ENCODE results near the gene SBK3. TPM values are rescaled to one million over a fixed set of nuclear protein-coding genes. Genes with fewer than 3 reads are reported as not detected.

The SBK3 gene
- 1.8 to 2.7 TPM (median 2.3 TPM) in 5 replicates for total RNA-seq (2022; extraction: Qiagen RNA extraction; ENCODE audit: low read depth)

GRCh38 chr19:55545443-55545842, at the start of gene SBK3:
Gene SBK3, minus strand, starts transcription at chr19:55545543. Its CDS starts 0 bp downstream, at chr19:55545543.

GRCh38 chr19:55580628-55581144, 35.3 kb upstream of the SBK3 start, which contains the start of gene ZNF579:
Gene ZNF579, minus strand, starts transcription at chr19:55580848. Its CDS starts 1,209 bp downstream, at chr19:55579639.

GRCh38 chr19:55536951-55537740, 8.2 kb downstream of the SBK3 start, which contains the start of gene SBK2:
Gene SBK2, minus strand, starts transcription at chr19:55537133. Its CDS starts 839 bp downstream, at chr19:55536294.

Other genes starting within 250 kb of the SBK3 start
- 0.06 to 0.27 TPM (median 0.19 TPM) in 3 of 5 replicates, not detected in the others for gene TMEM150B, start 220.2 kb downstream of the SBK3 start, total RNA-seq (2022; extraction: Qiagen RNA extraction; ENCODE audit: low read depth)
- 8.1 to 12.2 TPM (median 10.3 TPM) in 5 replicates for gene KMT5C, start 205.7 kb downstream of the SBK3 start, total RNA-seq (2022; extraction: Qiagen RNA extraction; ENCODE audit: low read depth)
- 0.83 to 1.5 TPM (median 1.1 TPM) in 5 replicates for gene COX6B2, start 190.8 kb downstream of the SBK3 start, total RNA-seq (2022; extraction: Qiagen RNA extraction; ENCODE audit: low read depth)
- gene GARIN5B, start 182.3 kb downstream of the SBK3 start, total RNA-seq (2022; extraction: Qiagen RNA extraction; ENCODE audit: low read depth): 0.10 to 0.25 TPM (median 0.17 TPM) in 4 of 5 replicates, not detected in the other
- 79.7 to 115 TPM (median 99.1 TPM) in 5 replicates for gene IL11, start 175.1 kb downstream of the SBK3 start, total RNA-seq (2022; extraction: Qiagen RNA extraction; ENCODE audit: low read depth)
- 1.6 to 2.7 TPM (median 1.8 TPM) in 5 replicates for gene TMEM190, start 168.7 kb downstream of the SBK3 start, total RNA-seq (2022; extraction: Qiagen RNA extraction; ENCODE audit: low read depth)
- 1.9 to 9.5 TPM (median 8.1 TPM) in 5 replicates for gene TMEM238, start 161.3 kb downstream of the SBK3 start, total RNA-seq (2022; extraction: Qiagen RNA extraction; ENCODE audit: low read depth)
- 2,575 to 3,038 TPM (median 2,861 TPM) in 5 replicates for gene RPL28, start 159.6 kb downstream of the SBK3 start, total RNA-seq (2022; extraction: Qiagen RNA extraction; ENCODE audit: low read depth)
- 280 to 580 TPM (median 470 TPM) in 5 replicates for gene UBE2S, start 137.8 kb downstream of the SBK3 start, total RNA-seq (2022; extraction: Qiagen RNA extraction; ENCODE audit: low read depth)
- gene SHISA7, start 102.2 kb downstream of the SBK3 start, total RNA-seq (2022; extraction: Qiagen RNA extraction; ENCODE audit: low read depth): not detected in 5 replicates
- gene ISOC2, start 83.9 kb downstream of the SBK3 start, total RNA-seq (2022; extraction: Qiagen RNA extraction; ENCODE audit: low read depth): 56.5 to 68.3 TPM (median 61.0 TPM) in 5 replicates
- not detected in 5 replicates for gene C19orf85, start 80.8 kb downstream of the SBK3 start, total RNA-seq (2022; extraction: Qiagen RNA extraction; ENCODE audit: low read depth)
- 4.3 to 9.6 TPM (median 8.8 TPM) in 5 replicates for gene ZNF628, start 68.9 kb downstream of the SBK3 start, total RNA-seq (2022; extraction: Qiagen RNA extraction; ENCODE audit: low read depth)
- gene NAT14, start 60.4 kb downstream of the SBK3 start, total RNA-seq (2022; extraction: Qiagen RNA extraction; ENCODE audit: low read depth): 40.9 to 61.3 TPM (median 58.0 TPM) in 5 replicates
- gene SSC5D, start 57.1 kb downstream of the SBK3 start, total RNA-seq (2022; extraction: Qiagen RNA extraction; ENCODE audit: low read depth): 0.38 to 1.5 TPM (median 0.61 TPM) in 5 replicates
- gene SBK2, start 8.4 kb downstream of the SBK3 start, total RNA-seq (2022; extraction: Qiagen RNA extraction; ENCODE audit: low read depth): 1.8 to 3.1 TPM (median 2.5 TPM) in 5 replicates
- gene ZNF579, start 35.3 kb upstream of the SBK3 start, total RNA-seq (2022; extraction: Qiagen RNA extraction; ENCODE audit: low read depth): 16.1 to 35.4 TPM (median 25.5 TPM) in 5 replicates
- 17.5 to 27.0 TPM (median 25.5 TPM) in 5 replicates for gene FIZ1, start 54.0 kb upstream of the SBK3 start, total RNA-seq (2022; extraction: Qiagen RNA extraction; ENCODE audit: low read depth)
- 14.0 to 19.4 TPM (median 18.4 TPM) in 5 replicates for gene ZNF524, start 54.7 kb upstream of the SBK3 start, total RNA-seq (2022; extraction: Qiagen RNA extraction; ENCODE audit: low read depth)
- 7.9 to 14.8 TPM (median 13.3 TPM) in 5 replicates for gene ZNF865, start 60.1 kb upstream of the SBK3 start, total RNA-seq (2022; extraction: Qiagen RNA extraction; ENCODE audit: low read depth)
- gene ZNF784, start 79.0 kb upstream of the SBK3 start, total RNA-seq (2022; extraction: Qiagen RNA extraction; ENCODE audit: low read depth): 5.4 to 6.6 TPM (median 6.3 TPM) in 5 replicates
- gene ZNF580, start 95.5 kb upstream of the SBK3 start, total RNA-seq (2022; extraction: Qiagen RNA extraction; ENCODE audit: low read depth): 26.5 to 52.4 TPM (median 49.1 TPM) in 5 replicates
- 37.0 to 52.7 TPM (median 49.4 TPM) in 5 replicates for gene ZNF581, start 98.1 kb upstream of the SBK3 start, total RNA-seq (2022; extraction: Qiagen RNA extraction; ENCODE audit: low read depth)
- gene CCDC106, start 102.7 kb upstream of the SBK3 start, total RNA-seq (2022; extraction: Qiagen RNA extraction; ENCODE audit: low read depth): 12.2 to 19.1 TPM (median 18.1 TPM) in 5 replicates
- 266 to 326 TPM (median 309 TPM) in 5 replicates for gene U2AF2, start 109.5 kb upstream of the SBK3 start, total RNA-seq (2022; extraction: Qiagen RNA extraction; ENCODE audit: low read depth)
- 126 to 209 TPM (median 205 TPM) in 5 replicates for gene EPN1, start 129.7 kb upstream of the SBK3 start, total RNA-seq (2022; extraction: Qiagen RNA extraction; ENCODE audit: low read depth)
- gene NLRP9, start 192.9 kb upstream of the SBK3 start, total RNA-seq (2022; extraction: Qiagen RNA extraction; ENCODE audit: low read depth): not detected in 5 replicates
- gene RFPL4A, start 213.6 kb upstream of the SBK3 start, total RNA-seq (2022; extraction: Qiagen RNA extraction; ENCODE audit: low read depth): 0.37 to 0.58 TPM (median 0.42 TPM) in 5 replicates
- not detected in 5 replicates for gene RFPL4AL1, start 223.6 kb upstream of the SBK3 start, total RNA-seq (2022; extraction: Qiagen RNA extraction; ENCODE audit: low read depth)